Thoracic aorta (tissue), 2 donors: Measurements from ENCODE around the gene BCAS3. TPM values are rescaled to one million over a fixed set of nuclear protein-coding genes. Genes with fewer than 3 reads are reported as not detected.

Experiments used
- ATAC-seq: fragments of 150-250 bp; one replicate; pipeline ENCODE4 v1.8.0; 2017; ENCODE audit warnings: low read depth; ENCODE audit not compliant: insufficient number of reproducible peaks, low FRiP score
- DNase-seq: peaks from one replicate; pipeline ENCODE4 v3.0.0-alpha.2; 2020; ENCODE audit warnings: low spot score
- H3K27ac ChIP-seq, 2 donors: fragments of 200-600 bp; sonication (generic); 1 replicate in 1 of 2; 2 replicates in 1 of 2; pipeline ENCODE4 v1.5.1; 2016; ENCODE audit warnings: mild to moderate bottlenecking in 2 of 2, moderate library complexity in 2 of 2
- H3K27me3 ChIP-seq: fragments of 200-600 bp; sonication (generic); replicated peaks from 2 replicates; pipeline ENCODE4 v1.6.0; 2016; ENCODE audit warnings: mild to moderate bottlenecking; ENCODE audit not compliant: insufficient read depth
- H3K36me3 ChIP-seq: fragments of 200-600 bp; sonication (generic); one replicate; pipeline ENCODE4 v1.5.1; 2016
- H3K4me1 ChIP-seq, 2 donors: fragments of 200-600 bp; sonication (generic); 1 replicate in 1 of 2; 2 replicates in 1 of 2; pipeline versions ENCODE4 v1.5.1 to v1.6.0; 2016; ENCODE audit warnings: low read depth in 2 of 2, mild to moderate bottlenecking in 1 of 2; ENCODE audit not compliant: control insufficient read depth in 1 of 2
- H3K4me3 ChIP-seq: fragments of 200-600 bp; sonication (generic); 2 replicates; pipeline ENCODE4 v1.5.1; 2016; ENCODE audit warnings: mild to moderate bottlenecking
- H3K9me3 ChIP-seq: fragments of 200-600 bp; sonication (generic); 2 replicates; pipeline ENCODE4 v1.5.1; 2016
- CTCF ChIP-seq: fragments of 200-600 bp; sonication (generic); IDR thresholded peaks from one replicate; pipeline ENCODE4 v1.5.1; 2019; ENCODE audit warnings: antibody characterized with exemption
- total RNA-seq, 2 donors: library from RNA; depleted of rRNA; stranded (reverse); fragments of >200 nt; gene quantifications; one replicate each; pipeline versions ENCODE4 v1.1.0 to v1.2.3, GENCODE V29; 2016

The BCAS3 gene
- total RNA-seq, 2 donors from 2014 or later, result 35.1 to 69.3 TPM

- DNase-seq (no peak), ATAC-seq (no peak)
- no peak overlapping the region for H3K27ac ChIP-seq
- TF ChIP-seq CTCF, result no peak
- peaks cover 0 to 5% of the 10 kb centered on the region in 2 donors for H3K4me1 ChIP-seq
- H3K27me3 ChIP-seq, result no peaks in the 10 kb centered on the region
- H3K9me3 ChIP-seq, result no peaks in the 10 kb centered on the region
- H3K4me3 ChIP-seq, result no peak overlapping the region
- H3K36me3 ChIP-seq, result peaks cover 3% of the 10 kb centered on the region
These were observed 35.0 kb downstream of the BCAS3 start for GRCh38 chr17:60712675-60713074.

- H3K4me3 ChIP-seq, result no peak overlapping the region
- H3K9me3 ChIP-seq, result no peaks in the 10 kb centered on the region
- peaks cover 0 to 5% of the 10 kb centered on the region in 2 donors for H3K4me1 ChIP-seq
- no peak for ATAC-seq
- peaks cover 3% of the 10 kb centered on the region for H3K36me3 ChIP-seq
- TF ChIP-seq CTCF, result no peak
- DNase-seq, result no peak
- H3K27ac ChIP-seq, result no peak overlapping the region
- H3K27me3 ChIP-seq, result no peaks in the 10 kb centered on the region
These were observed 36.0 kb downstream of the BCAS3 start for GRCh38 chr17:60713608-60714007.

- no peak for TF ChIP-seq CTCF
- DNase-seq (no peak), ATAC-seq (no peak)
- H3K36me3 ChIP-seq, result peaks cover 3% of the 10 kb centered on the region
- H3K27ac ChIP-seq, result no peak overlapping the region
- no peak overlapping the region for H3K4me3 ChIP-seq
- H3K4me1 ChIP-seq, result no peaks in the 10 kb centered on the region
- no peaks in the 10 kb centered on the region for H3K9me3 ChIP-seq
- no peaks in the 10 kb centered on the region for H3K27me3 ChIP-seq
These were observed 39.1 kb downstream of the BCAS3 start for GRCh38 chr17:60716766-60717165.

GRCh38 chr17:60717814-60718213 lies 40.2 kb downstream of the BCAS3 start:
- no peak for TF ChIP-seq CTCF
- no peak overlapping the region for H3K4me3 ChIP-seq
- H3K27me3 ChIP-seq, result no peaks in the 10 kb centered on the region
- H3K27ac ChIP-seq, result no peak overlapping the region
- no peaks in the 10 kb centered on the region for H3K9me3 ChIP-seq
- ATAC-seq (no peak), DNase-seq (no peak)
- H3K4me1 ChIP-seq, result no peaks in the 10 kb centered on the region
- no peaks in the 10 kb centered on the region for H3K36me3 ChIP-seq

GRCh38 chr17:60720763-60721531 lies 43.3 kb downstream of the BCAS3 start:
- Histone ChIP-seq H3K36me3 (no peaks in the 10 kb centered on the region), H3K4me3 (no peak overlapping the region), H3K9me3 (no peaks in the 10 kb centered on the region), H3K27ac (no peak overlapping the region), H3K27me3 (no peaks in the 10 kb centered on the region), H3K4me1 (no peaks in the 10 kb centered on the region)
- peak; percentile 82 for TF ChIP-seq CTCF
- DNase-seq (no peak), ATAC-seq (no peak)
